ENCODE measurements around the gene ZNF541. TPM values are rescaled to one million over a fixed set of nuclear protein-coding genes. Genes with fewer than 3 reads are reported as not detected.

The ZNF541 gene
- total RNA-seq, 1 donor from 2014 or later = not detected

DNA sequence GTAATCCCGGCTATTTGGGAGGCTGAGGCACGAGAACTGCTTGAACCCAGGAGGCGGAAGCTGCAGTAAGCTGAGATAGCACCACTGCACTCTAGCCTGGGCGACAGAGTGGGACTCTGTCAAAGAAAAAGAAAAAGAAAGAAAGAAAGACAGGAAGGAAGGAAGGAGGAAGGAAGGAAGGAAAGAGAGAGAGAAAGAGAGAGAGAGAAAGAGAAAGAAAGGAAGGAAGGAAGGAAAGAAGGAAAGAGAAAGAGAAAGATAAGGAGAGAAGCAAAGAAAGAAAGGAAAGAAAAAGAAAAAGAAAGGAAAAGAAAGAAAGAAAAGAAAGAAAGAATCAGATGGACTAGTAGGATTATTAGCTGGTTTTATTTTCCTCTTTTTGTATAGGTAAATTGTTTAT, 22.8 kb downstream of the ZNF541 start:
- TF ChIP-seq, protein P1, sequence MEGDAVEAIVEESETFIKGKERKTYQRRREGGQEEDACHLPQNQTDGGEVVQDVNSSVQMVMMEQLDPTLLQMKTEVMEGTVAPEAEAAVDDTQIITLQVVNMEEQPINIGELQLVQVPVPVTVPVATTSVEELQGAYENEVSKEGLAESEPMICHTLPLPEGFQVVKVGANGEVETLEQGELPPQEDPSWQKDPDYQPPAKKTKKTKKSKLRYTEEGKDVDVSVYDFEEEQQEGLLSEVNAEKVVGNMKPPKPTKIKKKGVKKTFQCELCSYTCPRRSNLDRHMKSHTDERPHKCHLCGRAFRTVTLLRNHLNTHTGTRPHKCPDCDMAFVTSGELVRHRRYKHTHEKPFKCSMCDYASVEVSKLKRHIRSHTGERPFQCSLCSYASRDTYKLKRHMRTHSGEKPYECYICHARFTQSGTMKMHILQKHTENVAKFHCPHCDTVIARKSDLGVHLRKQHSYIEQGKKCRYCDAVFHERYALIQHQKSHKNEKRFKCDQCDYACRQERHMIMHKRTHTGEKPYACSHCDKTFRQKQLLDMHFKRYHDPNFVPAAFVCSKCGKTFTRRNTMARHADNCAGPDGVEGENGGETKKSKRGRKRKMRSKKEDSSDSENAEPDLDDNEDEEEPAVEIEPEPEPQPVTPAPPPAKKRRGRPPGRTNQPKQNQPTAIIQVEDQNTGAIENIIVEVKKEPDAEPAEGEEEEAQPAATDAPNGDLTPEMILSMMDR (conservative IDR thresholded peaks at IDR 0.05) = no peak
- Mint-ChIP-seq H3K27ac (no peak overlapping the region), H3K27me3 (peaks cover 3% of the 10 kb centered on the region), H3K9me3 (no peaks in the 10 kb centered on the region), H3K4me1 (ENCODE audit: unreplicated experiment) (no peaks in the 10 kb centered on the region), H3K36me3 (no peaks in the 10 kb centered on the region), H3K4me3 (no peak overlapping the region)
- DNase-seq (ENCODE audit: extremely low spot score, unreplicated experiment) = no peak

DNA sequence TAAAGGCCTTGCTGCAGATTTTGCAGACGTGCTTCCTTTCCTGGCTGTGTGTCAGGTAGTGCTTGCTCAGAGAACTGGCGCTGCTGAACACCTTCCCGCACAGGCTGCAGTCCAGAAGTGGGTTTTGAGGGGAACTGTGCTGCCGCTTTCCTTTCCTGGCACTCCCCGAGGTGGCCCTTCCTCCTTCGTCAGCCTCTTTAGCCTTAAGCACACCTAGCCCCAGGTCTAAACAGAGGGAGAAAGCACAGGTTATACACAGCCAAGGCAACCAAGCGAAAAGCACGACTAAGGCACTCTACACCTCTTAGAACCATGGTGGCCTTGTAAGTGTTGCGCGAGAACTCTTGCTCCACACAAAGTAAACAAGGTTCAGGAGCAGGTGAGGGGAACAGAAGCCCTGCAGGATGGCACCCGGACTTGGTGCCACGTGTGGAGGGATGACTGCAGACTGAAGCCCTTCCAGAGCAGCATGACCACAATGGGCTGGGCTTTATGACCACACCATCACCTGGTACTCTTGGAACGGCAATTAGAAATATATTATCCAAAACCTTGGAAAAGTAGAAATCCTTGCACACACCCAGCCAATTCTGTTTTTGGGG, 23.6 kb downstream of the ZNF541 start:
- TF ChIP-seq, protein P1 (conservative IDR thresholded peaks at IDR 0.05) = no peak
- no peak for DNase-seq (ENCODE audit: extremely low spot score, unreplicated experiment)
- no peak overlapping the region for H3K27ac Mint-ChIP-seq
- no peaks in the 10 kb centered on the region for H3K36me3 Mint-ChIP-seq
- H3K4me3 Mint-ChIP-seq = no peak overlapping the region
- H3K9me3 Mint-ChIP-seq = no peaks in the 10 kb centered on the region
- peaks cover 3% of the 10 kb centered on the region for H3K27me3 Mint-ChIP-seq
- H3K4me1 Mint-ChIP-seq (ENCODE audit: unreplicated experiment) = no peaks in the 10 kb centered on the region

GRCh38 chr19:47547199-47547598, 25.7 kb downstream of the ZNF541 start:
- Mint-ChIP-seq H3K4me3 (no peak overlapping the region), H3K9me3 (no peaks in the 10 kb centered on the region), H3K4me1 (ENCODE audit: unreplicated experiment) (no peaks in the 10 kb centered on the region), H3K36me3 (no peaks in the 10 kb centered on the region), H3K27ac (no peak overlapping the region), H3K27me3 (peaks cover 3% of the 10 kb centered on the region)
- DNase-seq (ENCODE audit: extremely low spot score, unreplicated experiment) = no peak
- TF ChIP-seq, protein P1 (conservative IDR thresholded peaks at IDR 0.05) = no peak

- TF ChIP-seq, protein P1 (conservative IDR thresholded peaks at IDR 0.05) = no peak
- Mint-ChIP-seq H3K9me3 (no peaks in the 10 kb centered on the region), H3K27me3 (peaks cover 3% of the 10 kb centered on the region), H3K4me1 (ENCODE audit: unreplicated experiment) (peaks cover 4% of the 10 kb centered on the region), H3K36me3 (no peaks in the 10 kb centered on the region), H3K4me3 (no peak overlapping the region), H3K27ac (no peak overlapping the region)
- DNase-seq (ENCODE audit: extremely low spot score, unreplicated experiment) = no peak
Measured at GRCh38 chr19:47545061-47545948, 27.6 kb downstream of the ZNF541 start.

GRCh38 chr19:47544476-47544875, 28.5 kb downstream of the ZNF541 start:
- TF ChIP-seq, protein P1 (conservative IDR thresholded peaks at IDR 0.05) = no peak
- no peak overlapping the region for H3K4me3 Mint-ChIP-seq

More at GRCh38 chr19:47544476-47544875, 28.5 kb downstream of the ZNF541 start:
- H3K27me3 Mint-ChIP-seq = no peaks in the 10 kb centered on the region
- DNase-seq (ENCODE audit: extremely low spot score, unreplicated experiment) = no peak
- H3K4me1 Mint-ChIP-seq (ENCODE audit: unreplicated experiment) = peaks cover 4% of the 10 kb centered on the region
- H3K9me3 Mint-ChIP-seq = no peaks in the 10 kb centered on the region
- H3K36me3 Mint-ChIP-seq = no peaks in the 10 kb centered on the region
- no peak overlapping the region for H3K27ac Mint-ChIP-seq
